Aorta (tissue), 5 donors: ENCODE data around the gene STAM. TPM values are rescaled to one million over a fixed set of nuclear protein-coding genes. Genes with fewer than 3 reads are reported as not detected.

ENCODE experiments used
- ATAC-seq: fragments of 200-7000 bp; cut with Tn5 transposase; one replicate; pipeline ENCODE4 v1.9.1; 2022; ENCODE audit warnings: moderate library complexity; ENCODE audit not compliant: low FRiP score
- DNase-seq, 2 donors: peaks; one replicate each; pipeline ENCODE4 v3.0.0-alpha.2; 2020
- H3K27ac ChIP-seq, 2 donors: one replicate each; pipeline ENCODE4 v1.5.1; 2013; ENCODE audit warnings: low read length in 2 of 2, mild to moderate bottlenecking in 2 of 2, moderate library complexity in 2 of 2, control low read depth in 1 of 2, inconsistent platforms in 1 of 2, low read depth in 1 of 2
- H3K27me3 ChIP-seq, 2 donors: one replicate each; pipeline ENCODE4 v1.6.1; 2013; ENCODE audit warnings: control low read depth in 1 of 2, low read length in 1 of 2, mild to moderate bottlenecking in 1 of 2, moderate library complexity in 1 of 2; ENCODE audit not compliant: insufficient read depth in 2 of 2, control insufficient read depth in 1 of 2
- H3K36me3 ChIP-seq, 2 donors: one replicate each; pipeline ENCODE4 v1.6.1; 2013; ENCODE audit warnings: control low read depth in 1 of 2, low read length in 1 of 2, mild to moderate bottlenecking in 1 of 2; ENCODE audit not compliant: insufficient read depth in 2 of 2, control insufficient read depth in 1 of 2
- H3K4me1 ChIP-seq, 2 donors: one replicate each; pipeline ENCODE4 v1.6.1; 2013; ENCODE audit warnings: low read length in 2 of 2, control low read depth in 1 of 2, mild to moderate bottlenecking in 1 of 2, moderate library complexity in 1 of 2; ENCODE audit not compliant: insufficient read depth in 2 of 2, control insufficient read depth in 1 of 2
- H3K4me3 ChIP-seq, 2 donors: one replicate each; pipeline ENCODE4 v1.5.1; 2013; ENCODE audit warnings: low read length in 2 of 2, control low read depth in 1 of 2, mild to moderate bottlenecking in 1 of 2
- H3K9me3 ChIP-seq: one replicate; pipeline ENCODE4 v1.6.1; 2013; ENCODE audit warnings: mild to moderate bottlenecking, low read length; ENCODE audit not compliant: control insufficient read depth
- WGBS, 2 donors: extraction: QIAGEN DNeasy Blood & Tissue Kit; methylation state at CpG; one replicate each; pipeline ENCODE4 v1.1.7; 2013; 5-methylcytosine and 5-hydroxymethylcytosine counted together
- intact Hi-C, 2 donors: fragments of 100-400 bp; cut with DNase I; formaldehyde crosslinking; loops; one replicate each; pipeline versions ENCODE4 v1.14.2 to v1.15.0; 2022
- polyA plus RNA-seq, 2 donors: library from polyadenylated mRNA; stranded (reverse); fragments of 200-250 nt; gene quantifications; one replicate each; pipeline ENCODE4 v1.2.3, GENCODE V29; 2013
- total RNA-seq, 2 donors: library from RNA; stranded (reverse); fragmentation: NEBNext Ultra II Directional; extraction: Animal tissue kit (Norgen Biotek cat#: 25700); gene quantifications; one replicate each; pipeline ENCODE4 v1.2.1, GENCODE V29; 2021
- donor health status: healthy with polysubstance abuse.
- donor health status: Bipolar disorder and iron deficiency.
- donor health status: DM: no; HTN: no; CAD: no.
- donor health status: DM: no; HTN: no; CAD: no.
- donor health status: DM: yes; HTN: yes; CAD: no.

STAM gene
- total and polyA plus RNA-seq, 4 donors = 8.7 to 28.6 (median 16.1) TPM

DNA sequence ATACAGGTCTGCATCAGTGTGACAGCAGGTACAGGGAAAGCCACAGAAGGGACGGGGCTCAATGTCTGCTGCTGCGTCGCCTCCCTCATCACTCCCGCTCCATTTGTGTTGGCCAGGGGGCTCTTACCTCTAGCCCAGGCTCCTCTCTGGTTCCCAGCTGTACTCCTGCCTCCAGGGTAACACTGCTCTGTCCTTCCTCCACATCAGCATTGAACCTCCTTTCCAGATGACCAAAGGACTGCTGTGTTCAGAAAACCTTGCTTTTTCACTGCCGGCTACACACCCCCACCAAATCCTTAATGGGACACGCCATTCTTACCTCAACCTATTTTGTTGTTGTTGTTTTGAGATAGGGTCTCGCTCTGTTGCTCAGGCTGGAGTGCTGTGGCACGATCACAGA lies 105.9 kb downstream of the STAM start:
- H3K27ac ChIP-seq = no peak overlapping the region
- no peaks in the 10 kb centered on the region for H3K4me1 ChIP-seq
- ATAC-seq (no peak), DNase-seq (no peak)
- WGBS, 2 donors = 96% methylated on average over 8 of the region's 8 CpGs
- intact Hi-C loops = no loop called here
- no peaks in the 10 kb centered on the region for H3K36me3 ChIP-seq
- H3K27me3 ChIP-seq = no peaks in the 10 kb centered on the region
- H3K9me3 ChIP-seq = no peaks in the 10 kb centered on the region
- H3K4me3 ChIP-seq = no peak overlapping the region

DNA sequence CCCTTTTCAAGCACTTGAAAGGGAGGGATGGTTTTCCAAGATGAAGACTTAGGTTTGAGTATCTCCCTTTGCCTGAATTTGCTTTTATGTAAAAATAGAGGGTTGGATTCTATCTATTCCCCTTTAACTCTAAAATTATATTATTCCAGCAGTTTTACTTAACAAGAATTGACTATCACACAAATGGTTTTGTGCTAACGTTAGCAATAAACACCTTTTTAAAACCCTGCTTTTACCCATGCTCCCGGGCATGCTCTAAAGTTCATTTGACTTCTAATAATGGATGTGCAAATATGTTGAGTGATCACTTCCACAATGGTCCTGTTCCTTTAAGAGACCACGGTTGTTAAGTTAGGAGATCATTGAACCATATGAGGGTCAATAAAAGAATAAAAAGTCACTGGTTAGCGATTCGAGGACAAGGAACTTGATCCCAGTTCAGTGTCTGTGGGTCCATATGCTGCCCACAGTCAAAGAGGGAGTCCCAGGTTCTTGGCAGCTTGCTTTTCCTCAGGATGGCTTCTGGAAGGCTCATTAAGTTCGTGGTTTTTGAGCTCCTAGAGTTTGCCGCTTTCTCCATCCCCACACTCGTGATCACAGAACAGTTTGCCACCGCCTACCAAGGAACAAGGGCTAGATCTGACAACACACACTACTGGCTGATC lies 108.0 kb downstream of the STAM start, which contains the start of gene TMEM236:
TMEM236 (plus strand) TSS at position 421 of the 665 bp plus-strand sequence; CDS start at position 516, 95 bp downstream.
- intact Hi-C loops = no loop called here
- WGBS, 2 donors = 66 to 68% methylated on average over 9 of the region's 9 CpGs
- no peaks in the 10 kb centered on the region for H3K36me3 ChIP-seq
- no peaks in the 10 kb centered on the region for H3K4me1 ChIP-seq
- H3K4me3 ChIP-seq = no peak within 1 kb of the TSS
- no peaks in the 10 kb centered on the region for H3K27me3 ChIP-seq
- no peaks in the 10 kb centered on the region for H3K9me3 ChIP-seq
- H3K27ac ChIP-seq = no peak within 1 kb of the TSS
- DNase-seq (no peak), ATAC-seq (no peak)

DNA sequence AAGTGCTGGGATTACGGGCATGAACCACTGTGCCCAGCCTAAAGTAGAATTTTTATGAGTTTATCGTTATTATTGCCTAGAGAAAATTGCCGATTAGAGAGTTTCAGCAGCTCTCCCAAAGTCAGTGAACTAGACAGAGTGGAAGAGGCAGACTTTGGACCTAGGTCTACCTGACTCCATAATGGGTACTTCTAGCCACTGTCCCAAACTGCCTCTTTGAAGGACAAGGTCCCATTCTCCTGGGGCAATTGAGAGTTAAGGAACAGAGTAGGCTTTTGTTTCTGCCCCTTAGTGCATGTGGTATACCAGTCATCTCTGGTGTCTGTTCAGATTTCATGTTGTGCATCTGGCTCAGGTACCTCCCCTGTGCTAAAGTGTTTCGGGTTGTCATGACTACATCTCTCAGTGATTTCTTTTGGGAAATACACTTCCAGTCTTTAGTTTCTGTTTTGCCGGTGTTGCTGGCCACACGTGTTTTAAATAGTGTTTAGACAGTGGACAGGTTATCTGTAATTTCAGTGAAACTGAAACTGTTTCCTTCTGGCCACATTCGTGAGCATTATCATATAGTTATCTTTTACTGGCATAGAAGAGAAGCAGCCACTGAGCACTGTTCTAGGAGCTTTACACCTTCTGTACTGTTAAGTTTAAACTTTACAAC lies 112.7 kb downstream of the STAM start:
- Histone ChIP-seq H3K36me3 (no peaks in the 10 kb centered on the region), H3K9me3 (no peaks in the 10 kb centered on the region), H3K27ac (no peak overlapping the region), H3K27me3 (no peaks in the 10 kb centered on the region), H3K4me3 (no peak overlapping the region), H3K4me1 (no peaks in the 10 kb centered on the region)
- DNase-seq (no peak), ATAC-seq (no peak)
- 54 to 62% methylated on average over 7 of the region's 7 CpGs for WGBS, 2 donors
- intact Hi-C loops = no loop called here

DNA sequence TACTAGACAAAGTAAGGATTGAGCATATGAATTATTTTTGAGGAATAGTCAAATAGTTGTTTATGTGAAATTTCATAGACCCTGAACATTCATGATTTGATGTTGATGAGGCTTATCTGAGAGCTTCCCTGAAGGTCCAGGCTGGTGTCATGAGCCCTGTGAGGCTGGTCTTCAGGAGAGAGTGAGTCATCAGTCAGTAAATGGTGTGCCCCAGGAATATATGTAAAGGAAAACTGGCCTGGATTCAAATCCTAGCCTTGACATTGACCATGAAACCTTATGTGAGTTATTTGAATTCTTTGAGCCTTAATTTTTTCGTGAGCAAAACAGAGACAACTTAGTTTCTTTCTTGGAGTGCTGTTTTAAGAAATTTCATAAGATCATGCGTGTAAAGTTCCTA lies 114.2 kb downstream of the STAM start:
- H3K27ac ChIP-seq = no peak overlapping the region
- no peaks in the 10 kb centered on the region for H3K27me3 ChIP-seq
- H3K4me3 ChIP-seq = no peak overlapping the region
- no peak for ATAC-seq
- intact Hi-C loops = no loop called here
- no peaks in the 10 kb centered on the region for H3K4me1 ChIP-seq
- no peaks in the 10 kb centered on the region for H3K36me3 ChIP-seq
- WGBS, 2 donors = 71 to 76% methylated on average over 2 of the region's 2 CpGs
- DNase-seq = no peak
- H3K9me3 ChIP-seq = no peaks in the 10 kb centered on the region

DNA sequence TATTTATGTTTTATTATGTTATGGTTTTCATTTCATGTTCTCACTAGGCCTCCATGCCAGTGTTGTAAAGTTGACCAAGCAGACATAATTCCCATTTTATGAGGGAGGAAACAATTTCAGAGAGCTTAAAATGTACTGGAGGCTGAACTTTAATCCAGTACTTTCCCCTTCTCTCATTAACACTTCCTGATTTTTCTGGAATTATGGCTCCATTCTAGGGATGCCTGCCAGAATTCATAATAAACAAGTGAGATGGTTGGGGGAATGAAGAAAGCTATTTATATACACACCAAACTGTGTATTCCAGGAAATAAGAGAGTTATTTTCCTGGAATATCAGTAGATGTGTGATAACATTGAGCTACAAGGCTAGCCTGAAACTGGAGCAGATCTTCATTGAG lies 114.9 kb downstream of the STAM start:
- no peaks in the 10 kb centered on the region for H3K4me1 ChIP-seq
- H3K9me3 ChIP-seq = no peaks in the 10 kb centered on the region
- no peaks in the 10 kb centered on the region for H3K27me3 ChIP-seq
- no peak for ATAC-seq
- no peak overlapping the region for H3K27ac ChIP-seq
- no peaks in the 10 kb centered on the region for H3K36me3 ChIP-seq
- DNase-seq = no peak
- no peak overlapping the region for H3K4me3 ChIP-seq
- intact Hi-C loops = no loop called here

DNA sequence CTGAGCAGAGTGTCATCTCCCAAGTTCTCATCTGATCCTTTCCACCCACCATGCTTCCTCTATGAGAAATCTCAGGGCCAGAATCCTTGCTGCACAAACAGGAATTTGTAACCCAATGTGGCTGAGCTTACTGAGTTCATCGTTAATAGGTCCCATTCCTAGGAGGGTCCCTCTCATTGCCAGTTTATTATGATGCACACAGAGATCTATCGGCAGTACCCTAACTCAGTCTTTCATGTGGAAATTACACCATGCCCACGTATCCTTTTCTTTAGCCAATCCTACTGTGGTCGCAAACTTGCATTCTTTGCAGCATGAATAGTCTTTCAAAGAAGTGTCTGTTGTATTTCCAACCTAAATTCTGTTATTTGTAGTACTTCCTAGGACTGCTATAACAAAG lies 120.2 kb downstream of the STAM start:
- ATAC-seq (no peak), DNase-seq (no peak)

DNA sequence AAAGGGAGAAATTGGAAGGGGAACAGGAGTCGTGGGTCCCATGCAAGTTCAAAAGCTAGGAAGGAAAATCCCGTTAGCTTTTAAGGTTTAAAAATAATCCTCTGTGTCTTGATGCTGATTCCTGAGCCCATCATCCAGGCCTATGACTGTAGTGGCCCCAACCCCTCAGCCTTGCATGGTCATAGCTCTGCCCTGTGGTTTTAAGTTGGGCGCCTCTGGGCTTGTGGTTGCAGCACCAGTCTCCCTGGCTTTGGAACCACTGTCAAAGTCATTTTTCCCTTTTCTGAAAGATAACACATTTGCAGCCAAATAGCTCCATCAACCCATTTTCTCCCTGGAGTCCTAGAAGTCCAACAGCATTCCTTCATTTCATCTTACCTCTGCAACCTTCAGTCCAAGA lies 121.7 kb downstream of the STAM start:
- Histone ChIP-seq H3K9me3 (no peaks in the 10 kb centered on the region), H3K27me3 (no peaks in the 10 kb centered on the region), H3K36me3 (no peaks in the 10 kb centered on the region), H3K4me3 (no peak overlapping the region), H3K4me1 (no peaks in the 10 kb centered on the region), H3K27ac (no peak overlapping the region)
- no peak for DNase-seq
- no peak for ATAC-seq
- intact Hi-C loops = no loop called here
- WGBS, 2 donors = 56 to 74% methylated on average over 3 of the region's 3 CpGs

More for the DNA sequence above, 120.2 kb downstream of the STAM start:
- Histone ChIP-seq H3K36me3 (no peaks in the 10 kb centered on the region), H3K4me1 (no peaks in the 10 kb centered on the region), H3K9me3 (no peaks in the 10 kb centered on the region), H3K27me3 (no peaks in the 10 kb centered on the region), H3K4me3 (no peak overlapping the region), H3K27ac (no peak overlapping the region)
- intact Hi-C loops = no loop called here
- 55 to 58% methylated on average over 4 of the region's 4 CpGs for WGBS, 2 donors
